ENCODE measurements around the gene COL1A1. TPM values are rescaled to one million over a fixed set of nuclear protein-coding genes. Genes with fewer than 3 reads are reported as not detected.

Gene COL1A1
- total RNA-seq, 1 experiment from 2014 or later = 86.8 TPM

- DNase-seq (ENCODE audit: low spot score) = peak; percentile 62
- in situ Hi-C loops (cut with HindIII; ENCODE audit: low sequenced_read_pairs) = no loop called here
Measured at GRCh38 chr17:50149417-50150353, 51.7 kb downstream of the COL1A1 start.

GRCh38 chr17:50149091-50149416, 52.4 kb downstream of the COL1A1 start:
- no peak for DNase-seq (ENCODE audit: low spot score)
- in situ Hi-C loops (cut with HindIII; ENCODE audit: low sequenced_read_pairs) = no loop called here

- no peak for DNase-seq (ENCODE audit: low spot score)
- in situ Hi-C loops (cut with HindIII; ENCODE audit: low sequenced_read_pairs) = no loop called here
Measured at GRCh38 chr17:50148226-50149090, 53.0 kb downstream of the COL1A1 start.

GRCh38 chr17:50147841-50148225, 53.6 kb downstream of the COL1A1 start:
- in situ Hi-C loops (cut with HindIII; ENCODE audit: low sequenced_read_pairs) = no loop called here
- no peak for DNase-seq (ENCODE audit: low spot score)

- DNase-seq (ENCODE audit: low spot score) = no peak
- in situ Hi-C loops (cut with HindIII; ENCODE audit: low sequenced_read_pairs) = no loop called here
Measured at GRCh38 chr17:50146927-50147665, 54.3 kb downstream of the COL1A1 start.

GRCh38 chr17:50146230-50146926, 55.1 kb downstream of the COL1A1 start:
- in situ Hi-C loops (cut with HindIII; ENCODE audit: low sequenced_read_pairs) = no loop called here
- no peak for DNase-seq (ENCODE audit: low spot score)

- in situ Hi-C loops (cut with HindIII; ENCODE audit: low sequenced_read_pairs) = no loop called here
- no peak for DNase-seq (ENCODE audit: low spot score)
Measured at GRCh38 chr17:50145532-50146229, 55.8 kb downstream of the COL1A1 start.

GRCh38 chr17:50144845-50145531, 56.4 kb downstream of the COL1A1 start:
- no peak for DNase-seq (ENCODE audit: low spot score)
- in situ Hi-C loops (cut with HindIII; ENCODE audit: low sequenced_read_pairs) = no loop called here

- in situ Hi-C loops (cut with HindIII; ENCODE audit: low sequenced_read_pairs) = no loop called here
- no peak for DNase-seq (ENCODE audit: low spot score)
Measured at GRCh38 chr17:50144355-50144754, 57.1 kb downstream of the COL1A1 start.

GRCh38 chr17:50143461-50144176, 57.8 kb downstream of the COL1A1 start:
- in situ Hi-C loops (cut with HindIII; ENCODE audit: low sequenced_read_pairs) = no loop called here
- DNase-seq (ENCODE audit: low spot score) = no peak

- in situ Hi-C loops (cut with HindIII; ENCODE audit: low sequenced_read_pairs) = no loop called here
- no peak for DNase-seq (ENCODE audit: low spot score)
Measured at GRCh38 chr17:50141745-50142110, 59.7 kb downstream of the COL1A1 start.

GRCh38 chr17:50141026-50141744, 60.2 kb downstream of the COL1A1 start:
- in situ Hi-C loops (cut with HindIII; ENCODE audit: low sequenced_read_pairs) = no loop called here
- no peak for DNase-seq (ENCODE audit: low spot score)

- in situ Hi-C loops (cut with HindIII; ENCODE audit: low sequenced_read_pairs) = no loop called here
- DNase-seq (ENCODE audit: low spot score) = peak; percentile 93
Measured at GRCh38 chr17:50139950-50140885, 61.2 kb downstream of the COL1A1 start.

- in situ Hi-C loops (cut with HindIII; ENCODE audit: low sequenced_read_pairs) = no loop called here
- DNase-seq (ENCODE audit: low spot score) = no peak
Measured at GRCh38 chr17:50139185-50139783, 62.1 kb downstream of the COL1A1 start.

- in situ Hi-C loops (cut with HindIII; ENCODE audit: low sequenced_read_pairs) = no loop called here
- no peak for DNase-seq (ENCODE audit: low spot score)
Measured at GRCh38 chr17:50137042-50137441, 64.4 kb downstream of the COL1A1 start.
